Measurements from ENCODE around the gene RBM38.
"Not testable (repeated sequence)": the region's sequence is repeated elsewhere in the genome, so short reads cannot be mapped to it uniquely, and the experiment has no call there.

Gene RBM38

GRCh38 chr20:57415771-57416170 is 24.6 kb downstream of the RBM38 start:
- H3K4me3 ChIP-seq (ENCODE audit: low read depth, low read length), result no peak overlapping the region
- TF ChIP-seq CTCF (IDR thresholded peaks at IDR 0.05; ENCODE audit: low read depth, low read length), result no peak

GRCh38 chr20:57416296-57417022 is 25.3 kb downstream of the RBM38 start:
- H3K4me3 ChIP-seq (ENCODE audit: low read depth, low read length), result no peak overlapping the region
- TF ChIP-seq CTCF (IDR thresholded peaks at IDR 0.05; ENCODE audit: low read depth, low read length), result no peak

GRCh38 chr20:57417051-57417689 is 26.0 kb downstream of the RBM38 start:
- no peak for TF ChIP-seq CTCF (IDR thresholded peaks at IDR 0.05; ENCODE audit: low read depth, low read length)

GRCh38 chr20:57417830-57418780 is 26.9 kb downstream of the RBM38 start:
- H3K4me3 ChIP-seq (ENCODE audit: low read depth, low read length), result no peak overlapping the region
- TF ChIP-seq CTCF (IDR thresholded peaks at IDR 0.05; ENCODE audit: low read depth, low read length), result no peak

More at GRCh38 chr20:57417051-57417689, 26.0 kb downstream of the RBM38 start:
- no peak overlapping the region for H3K4me3 ChIP-seq (ENCODE audit: low read depth, low read length)

GRCh38 chr20:57419479-57419878 is 28.3 kb downstream of the RBM38 start:
- H3K4me3 ChIP-seq (ENCODE audit: low read depth, low read length), result not testable (repeated sequence)

- H3K4me3 ChIP-seq (ENCODE audit: low read depth, low read length), result no peak overlapping the region
- TF ChIP-seq CTCF (IDR thresholded peaks at IDR 0.05; ENCODE audit: low read depth, low read length), result no peak
These were observed 29.5 kb downstream of the RBM38 start for GRCh38 chr20:57420571-57421252.

Data from WI38 (cell line).